K562 (cell line): ENCODE results near the gene POLR1B. TPM values are rescaled to one million over a fixed set of nuclear protein-coding genes. Genes with fewer than 3 reads are reported as not detected.

Experiments used
- ATAC-seq: fragments of 200-7000 bp; cut with Tn5 transposase; 3 replicates; pipeline ENCODE4 v1.9.1; 2020; ENCODE audit warnings: moderate library complexity
- BruUV-seq: library from RNA; stranded (reverse); fragments of 400-500 nt; replicated peaks from 2 replicates; lab custom pipeline; 2021; lab: Mats Ljungman, UMichigan
- CTCF ChIA-PET: fragments of 300-600 bp; formaldehyde crosslinking; extraction: SDS; loops from one replicate; lab custom pipeline; 2021; ENCODE audit warnings: low intra/inter-chr PET ratio; lab: Yijun Ruan, JAX
- POLR2A ChIA-PET: fragments of 300-600, 350-650 bp; sonication (Branson Sonifier 250); formaldehyde crosslinking; extraction: SDS; loops from one replicate; lab custom pipeline; 2021; ENCODE audit warnings: antibody characterized with exemption, inconsistent platforms; lab: Yijun Ruan, JAX
- DNase-seq, 4 experiments: peaks; one replicate each; pipeline versions ENCODE4 v3.0.0 to v3.0.0-alpha.2; 2011 to 2018; ENCODE audit warnings: low spot score in 3 of 4, mixed read lengths in 3 of 4; ENCODE audit errors: extremely low read depth in 1 of 4
- FAIRE-seq: peaks from 2 replicates; lab custom pipeline; 2011; peaks lifted over from hg19 to GRCh38; lab: Jason Lieb, UNC
- H2AFZ ChIP-seq: 2 replicates; pipeline ENCODE4 v1.6.0; 2011; ENCODE audit warnings: low read depth, low read length, control low read depth, inconsistent platforms
- H3K27ac ChIP-seq: fragments of 200-600 bp; 3 replicates; pipeline ENCODE4 v1.8.0; 2011; ENCODE audit warnings: low read depth, mild to moderate bottlenecking, control low read depth, inconsistent platforms, low read length, moderate library complexity, mixed read lengths; ENCODE audit errors: extremely low read depth
- H3K27me3 ChIP-seq, 2 experiments: fragments of 300-600 bp in 1 of 2; 2 replicates in 1 of 2; 3 replicates in 1 of 2; pipeline versions ENCODE4 v1.6.0 to v1.8.0; 2011; ENCODE audit warnings: inconsistent platforms in 2 of 2, low read length in 2 of 2, mild to moderate bottlenecking in 1 of 2, mixed read lengths in 1 of 2, moderate library complexity in 1 of 2; ENCODE audit not compliant: control insufficient read depth in 2 of 2, insufficient read depth in 2 of 2
- H3K36me3 ChIP-seq: fragments of 300-600 bp; 3 replicates; pipeline ENCODE4 v1.8.0; 2011; ENCODE audit warnings: mild to moderate bottlenecking, low read length, inconsistent platforms; ENCODE audit not compliant: control insufficient read depth, insufficient read depth
- H3K4me1 ChIP-seq, 2 experiments: fragments of 200-600 bp in 1 of 2; replicated peaks in 1 of 2; 2 replicates in 1 of 2; 3 replicates in 1 of 2; pipeline versions ENCODE4 v1.5.1 to v1.8.0; 2011; ENCODE audit warnings: inconsistent platforms in 2 of 2, low read length in 2 of 2, mild to moderate bottlenecking in 1 of 2, mixed read lengths in 1 of 2, moderate library complexity in 1 of 2; ENCODE audit not compliant: control insufficient read depth in 2 of 2, insufficient read depth in 2 of 2
- H3K4me2 ChIP-seq: 2 replicates; pipeline ENCODE4 v1.6.1; 2011; ENCODE audit warnings: low read length, control low read depth, inconsistent platforms, mixed read lengths; ENCODE audit not compliant: insufficient read depth
- H3K4me3 ChIP-seq: fragments of 200-600 bp; sonication (generic), shearing (Covaris generic); 2 replicates; pipeline ENCODE4 v1.5.1; 2016; ENCODE audit warnings: control low read depth, inconsistent platforms
- H3K79me2 ChIP-seq: fragments of 200-600 bp; 3 replicates; pipeline ENCODE4 v1.8.0; 2011; ENCODE audit warnings: low read length, inconsistent platforms; ENCODE audit not compliant: control insufficient read depth, insufficient read depth
- H3K9ac ChIP-seq, 2 experiments: 2 replicates each; pipeline versions ENCODE4 v1.6.0 to v1.6.1; 2011; ENCODE audit warnings: low read depth in 2 of 2, low read length in 2 of 2, control low read depth in 1 of 2, inconsistent platforms in 1 of 2, mild to moderate bottlenecking in 1 of 2, mixed read lengths in 1 of 2; ENCODE audit not compliant: insufficient read depth in 1 of 2
- H3K9me1 ChIP-seq: one replicate; pipeline ENCODE4 v1.6.0; 2011; ENCODE audit warnings: inconsistent platforms, mild to moderate bottlenecking, low read length, moderate library complexity; ENCODE audit not compliant: control insufficient read depth, insufficient read depth
- H3K9me3 ChIP-seq: replicated peaks from 2 replicates; pipeline ENCODE4 v1.5.1; 2011; ENCODE audit warnings: low read depth, low read length, inconsistent platforms; ENCODE audit not compliant: control insufficient read depth, insufficient read depth
- H4K20me1 ChIP-seq: replicated peaks from 2 replicates; pipeline ENCODE4 v1.6.1; 2011; ENCODE audit warnings: low read length, inconsistent platforms, mixed read lengths; ENCODE audit not compliant: control insufficient read depth, insufficient read depth
- ATF3 ChIP-seq, 2 experiments: fragments of 450-650 bp in 1 of 2; sonication (generic) in 1 of 2; formaldehyde crosslinking in 1 of 2; IDR thresholded peaks in 1 of 2; conservative IDR thresholded peaks in 1 of 2; 2 replicates each; pipeline versions ENCODE4 v1.6.1 to v1.8.1; 2016 to 2023; ENCODE audit warnings: mild to moderate bottlenecking in 2 of 2, moderate library complexity in 2 of 2, inconsistent platforms in 1 of 2, missing genetic modification reagents in 1 of 2
- BRF1 ChIP-seq: IDR thresholded peaks from 3 replicates; pipeline ENCODE4 v1.6.1; 2011; ENCODE audit warnings: borderline replicate concordance, mild to moderate bottlenecking; ENCODE audit not compliant: insufficient read length; ENCODE audit errors: extremely low read depth
- CREB1 ChIP-seq, 2 experiments: sonication (generic) in 1 of 2; formaldehyde crosslinking in 1 of 2; IDR thresholded peaks; 2 replicates each; pipeline versions ENCODE4 v1.6.1 to v1.8.0; 2012 to 2022; ENCODE audit warnings: inconsistent platforms in 1 of 2, mild to moderate bottlenecking in 1 of 2, missing genetic modification reagents in 1 of 2, moderate library complexity in 1 of 2
- DACH1 ChIP-seq: fragments of 450-650 bp; IDR thresholded peaks from 2 replicates; pipeline ENCODE4 v1.6.1; 2018; ENCODE audit not compliant: partially characterized antibody
- DPF2 ChIP-seq: fragments of 450-650 bp; IDR thresholded peaks from 2 replicates; pipeline ENCODE4 v1.6.1; 2016
- ETV6 ChIP-seq, 3 experiments: fragments of 150-350 bp in 1 of 3; sonication (generic) in 1 of 3; formaldehyde crosslinking in 1 of 3; IDR thresholded peaks; 2 replicates each; pipeline versions ENCODE4 v1.6.1 to v1.8.0; 2014 to 2022; ENCODE audit warnings: borderline replicate concordance in 2 of 3, low read depth in 2 of 3, antibody characterized with exemption in 1 of 3, low read length in 1 of 3, mild to moderate bottlenecking in 1 of 3, missing genetic modification reagents in 1 of 3
- GABPA ChIP-seq: fragments of 200-800 bp; sonication (Bioruptor generic); conservative IDR thresholded peaks from 2 replicates; pipeline ENCODE4 v1.6.1; 2016; ENCODE audit warnings: low read depth, missing genetic modification characterization, missing compliant biosample characterization
- HIVEP1 ChIP-seq: fragments of 250-450 bp; sonication (Bioruptor Pico); IDR thresholded peaks from 2 replicates; pipeline ENCODE4 v1.4.0; 2020; ENCODE audit warnings: mild to moderate bottlenecking
- JUN ChIP-seq, 2 experiments: sonication (generic) in 1 of 2; formaldehyde crosslinking in 1 of 2; IDR thresholded peaks; 2 replicates each; pipeline versions ENCODE4 v1.6.1 to v1.8.0; 2012 to 2022; ENCODE audit warnings: borderline replicate concordance in 2 of 2, mild to moderate bottlenecking in 2 of 2, improper control_type of control experiment in 1 of 2, low read depth in 1 of 2, low read length in 1 of 2, missing genetic modification reagents in 1 of 2
- JUND ChIP-seq, 2 experiments: IDR thresholded peaks; 2 replicates in 1 of 2; 3 replicates in 1 of 2; pipeline ENCODE4 v1.6.1; 2011; ENCODE audit warnings: borderline replicate concordance in 2 of 2, low read depth in 2 of 2, low read length in 2 of 2, improper control_type of control experiment in 1 of 2, missing biosample characterization in 1 of 2, missing genetic modification characterization in 1 of 2, missing genetic modification reagents in 1 of 2
- NRF1 ChIP-seq, 2 experiments: fragments of 450-650 bp; IDR thresholded peaks in 1 of 2; conservative IDR thresholded peaks in 1 of 2; 2 replicates each; pipeline ENCODE4 v1.6.1; 2014; ENCODE audit warnings: mild to moderate bottlenecking in 2 of 2
- PML ChIP-seq: IDR thresholded peaks from 2 replicates; pipeline ENCODE4 v1.6.1; 2012; ENCODE audit warnings: low read length, inconsistent platforms
- RBM34 ChIP-seq: fragments of 200-400 bp; formaldehyde crosslinking; IDR thresholded peaks from 2 replicates; pipeline ENCODE4 v1.6.1; 2018; ENCODE audit warnings: low read length, borderline replicate concordance; ENCODE audit not compliant: insufficient read depth
- SMARCA4 ChIP-seq: fragments of 450-650 bp; IDR thresholded peaks from 2 replicates; pipeline ENCODE4 v1.6.1; 2016
- ZNF12 ChIP-seq: sonication (generic); formaldehyde crosslinking; IDR thresholded peaks from 2 replicates; pipeline ENCODE4 v1.4.0; 2020; ENCODE audit warnings: mild to moderate bottlenecking, missing genetic modification reagents
- ZNF133 ChIP-seq: fragments of 250-450 bp; sonication (Bioruptor Pico); IDR thresholded peaks from 2 replicates; pipeline ENCODE4 v1.4.0; 2020; ENCODE audit warnings: mild to moderate bottlenecking
- ZNF197 ChIP-seq: fragments of 200-800 bp; sonication (Bioruptor generic); IDR thresholded peaks from 2 replicates; pipeline ENCODE4 v1.6.1; 2016; ENCODE audit warnings: low read depth, missing genetic modification characterization, missing compliant biosample characterization
- WGBS: fragments of 100-300 bp; shearing (Covaris generic); methylation state at CpG from one replicate; pipeline ENCODE4 v1.1.6; 2016; ENCODE audit warnings: low coverage, mixed read lengths; ENCODE audit not compliant: insufficient coverage; ENCODE audit errors: missing lambda C conversion rate; 5-methylcytosine and 5-hydroxymethylcytosine counted together
- in situ Hi-C: fragments of 300-500 bp; cut with MboI; formaldehyde crosslinking; loops from 4 replicates; pipeline ENCODE4 v1.15.0; 2018; ENCODE audit warnings: inconsistent platforms, mixed read lengths
- intact Hi-C: fragments of 100-400 bp; cut with micrococcal nuclease; formaldehyde crosslinking; loops from 2 replicates; pipeline ENCODE4 v1.14.2; 2022
- polyA plus RNA-seq, 8 experiments: library from polyadenylated mRNA; depleted of rRNA in 4 of 8; stranded (reverse) in 5 of 8; unstranded in 3 of 8; fragments of >200 nt; fragmentation: Nextera tagmentation in 2 of 8; fragmentation: Illumina TruSeq in 1 of 8; extraction: Ambion mirVana in 2 of 8; extraction: Trizol in 1 of 8; gene quantifications; 2 replicates each; pipeline versions ENCODE4 v1.2.1 to v1.2.3, GENCODE V29; 2011 to 2014; ENCODE audit warnings: inconsistent platforms in 1 of 8, missing spikeins in 1 of 8
- total RNA-seq, 7 experiments: library from RNA; depleted of rRNA in 6 of 7; stranded (reverse); fragments of >200 nt in 6 of 7; fragmentation: Illumina TruSeq in 2 of 7; extraction: Trizol in 2 of 7; gene quantifications; 2 replicates each; pipeline versions ENCODE4 v1.2.1 to v1.2.3, GENCODE V29; 2011 to 2021; ENCODE audit warnings: low replicate concordance in 1 of 7

Gene POLR1B
- total and polyA plus RNA-seq, 9 of the 15 experiments (the other 6 are each of a cell fraction or from before 2014, with no cell fraction given) = 19.8 to 55.1 (median 40.2) TPM

GRCh38 chr2:112623913-112624777 is 81.9 kb downstream of the POLR1B start:
- 45% methylated on average over 11 of the region's 11 CpGs for WGBS
- ATAC-seq (peak; percentile 64), DNase-seq (peak; percentile 45 to 74 (median 55)), FAIRE-seq (peak; percentile 74)
- Histone ChIP-seq H3K27me3 (no peaks in the 10 kb centered on the region), H3K27ac (no peak overlapping the region), H3K9me3 (no peaks in the 10 kb centered on the region), H3K4me3 (no peak overlapping the region), H3K9ac (no peak overlapping the region), H3K79me2 (no peaks in the 10 kb centered on the region), H3K9me1 (no peaks in the 10 kb centered on the region), H2AFZ (no peak overlapping the region), H4K20me1 (no peaks in the 10 kb centered on the region), H3K4me2 (no peak overlapping the region), H3K4me1 (peaks cover 6 to 34% of the 10 kb centered on the region in 2 experiments; a peak in 4 of 5 replicates), H3K36me3 (no peaks in the 10 kb centered on the region)
- intact Hi-C loops = loop anchor here (5.0 kb wide), 1 partner anchor 318 kb away; no protein-coding TSS in a partner anchor
- POLR2A ChIA-PET = interaction anchor here (0.6 to 2.4 kb wide), 3 partner anchors 103 to 729 kb away, joined by 3 to 9 read pairs (median 3); no protein-coding TSS in a partner anchor
- in situ Hi-C loops = loop anchor here (25.0 kb wide), 1 partner anchor 263 kb away; no protein-coding TSS in a partner anchor
- no TSS peak for BruUV-seq
- CTCF ChIA-PET = interaction anchor here (1.0 kb wide), 1 partner anchor 103 kb away, joined by 6 read pairs; no protein-coding TSS in a partner anchor
- TF ChIP-seq GABPA (tag) (no peak), PML (no peak), NRF1 (conservative IDR thresholded peaks at IDR 0.05 in 1 of 2, IDR thresholded peaks at IDR 0.05 in 1 of 2) (peak in 1 of 2 experiments; percentile 27; a peak in 1 of 4 replicates), CREB1 (IDR thresholded peaks at IDR 0.05) (no peak), CREB1 (CRISPR knock-in tag; IDR thresholded peaks at IDR 0.05) (peak; percentile 28; the same call in 1 of the 2 replicates), ETV6 (IDR thresholded peaks at IDR 0.05; ENCODE audit: borderline replicate concordance in 1 of 2, low read depth in 2 of 2, low read length in 1 of 2) (no peak), ETV6 (CRISPR knock-in tag; IDR thresholded peaks at IDR 0.05; ENCODE audit: borderline replicate concordance) (no peak), ZNF197 (CRISPR knock-in tag) (no peak), ZNF12 (no peak), JUND (IDR thresholded peaks at IDR 0.05; ENCODE audit: borderline replicate concordance, low read depth, low read length) (peak; percentile 90), JUND (tag; IDR thresholded peaks at IDR 0.05; ENCODE audit: borderline replicate concordance, low read depth, low read length) (peak; percentile 83; the same call in 2 of the 3 replicates), RBM34 (no peak), JUN (IDR thresholded peaks at IDR 0.05; ENCODE audit: borderline replicate concordance, low read depth, low read length) (peak; percentile 63; the same call in 1 of the 2 replicates), JUN (CRISPR knock-in tag; IDR thresholded peaks at IDR 0.05; ENCODE audit: borderline replicate concordance) (no peak), DPF2 (0 out of 2 replicates have a peak, but pooled peaks have one; percentile 25), ZNF133 (CRISPR knock-in tag) (no peak), DACH1 (peak; percentile 18), BRF1 (no peak), HIVEP1 (CRISPR knock-in tag) (no peak), ATF3 (IDR thresholded peaks at IDR 0.05) (peak; percentile 82), ATF3 (CRISPR knock-in tag; conservative IDR thresholded peaks at IDR 0.05) (no peak), SMARCA4 (peak; percentile 20; the same call in 1 of the 2 replicates)
